GM19324 (cell line): ENCODE data around the gene FOXN3.

Source experiments
- ATAC-seq: cut with Tn5 transposase; IDR thresholded peaks from one replicate; pipeline ENCODE4 v1.9.1; 2021; ENCODE audit warnings: mild to moderate bottlenecking, moderate library complexity; ENCODE audit not compliant: unreplicated experiment, low FRiP score

The FOXN3 gene

GRCh38 chr14:89340200-89341181, 76.5 kb downstream of the FOXN3 start:
- no peak for ATAC-seq

GRCh38 chr14:89339579-89339978, 77.5 kb downstream of the FOXN3 start:
- no peak for ATAC-seq

DNA sequence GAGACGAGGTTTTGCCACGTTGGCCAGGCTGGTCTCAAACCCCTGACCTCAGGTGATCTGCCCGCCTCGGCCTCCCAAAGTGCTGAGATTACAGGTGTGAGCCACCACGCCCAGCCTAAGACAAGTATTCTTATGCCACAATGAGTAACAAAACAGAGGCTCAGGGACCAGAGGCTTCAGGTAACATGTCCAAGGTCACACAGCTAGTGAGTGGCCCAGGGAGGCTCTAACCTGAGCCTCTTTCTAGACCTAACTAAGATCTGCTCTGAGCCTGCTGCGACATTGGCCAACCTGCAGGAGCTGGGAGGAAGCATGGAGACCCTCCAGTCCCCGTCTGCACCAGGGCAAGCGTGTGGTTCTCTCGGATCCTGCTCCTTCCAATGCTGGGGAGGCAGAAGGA, 77.9 kb downstream of the FOXN3 start:
- no peak for ATAC-seq

DNA sequence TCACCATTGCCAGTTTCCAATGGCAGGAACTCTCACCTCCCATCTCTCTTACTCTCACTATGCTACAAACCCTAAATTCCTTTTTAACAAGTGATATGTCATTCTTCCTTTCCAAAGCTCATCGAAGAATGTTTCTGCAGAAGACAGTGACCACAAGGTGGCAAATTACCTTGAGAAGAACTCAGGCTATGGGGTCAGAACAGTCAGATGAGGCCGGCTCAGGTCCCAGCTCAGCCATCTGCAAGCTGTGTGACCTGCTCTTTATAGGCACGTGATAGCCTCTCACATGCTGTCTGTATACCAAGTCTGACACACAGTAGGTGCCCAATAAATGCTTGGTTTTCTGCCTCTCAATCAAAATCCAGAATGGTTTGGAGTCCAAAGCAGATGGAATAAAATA, 80.7 kb downstream of the FOXN3 start:
- no peak for ATAC-seq

DNA sequence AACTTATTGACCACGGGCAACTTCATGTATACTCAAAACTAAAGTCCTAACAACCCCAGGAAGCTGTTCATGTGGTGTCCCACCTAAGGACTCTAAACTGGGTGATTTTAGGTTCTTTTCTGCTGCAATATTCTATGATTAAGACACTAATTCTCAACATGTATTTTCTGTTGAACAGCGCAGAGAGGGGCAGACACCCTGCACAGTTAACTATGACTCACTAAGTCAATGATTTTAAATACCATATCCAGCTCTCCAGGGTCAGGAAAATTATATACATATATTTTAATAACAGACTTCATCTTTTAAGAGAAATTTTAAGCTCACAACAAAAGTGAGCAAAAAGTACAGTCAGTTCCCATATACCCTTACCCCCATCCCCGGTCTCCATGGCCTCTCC, 85.0 kb downstream of the FOXN3 start:
- ATAC-seq = no peak

DNA sequence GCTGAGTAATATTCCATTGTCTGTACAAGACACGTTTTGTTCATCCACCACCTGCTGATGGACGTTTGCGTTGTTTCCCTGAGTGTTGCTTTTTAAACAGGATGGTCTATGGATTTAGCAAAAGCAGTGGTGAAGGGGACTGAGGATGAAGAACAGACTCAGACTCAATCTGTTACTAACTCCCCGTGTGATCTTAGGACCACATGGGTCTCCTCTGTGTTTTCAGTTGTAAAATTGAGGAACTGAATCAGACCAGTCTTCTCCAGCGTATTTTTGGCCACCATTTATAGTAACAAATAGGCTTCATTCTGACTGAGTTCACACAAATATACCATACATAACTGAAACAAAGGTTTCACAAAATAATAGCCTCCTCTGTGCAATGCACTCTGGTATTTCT, 85.6 kb downstream of the FOXN3 start:
- peak; percentile 76 for ATAC-seq

DNA sequence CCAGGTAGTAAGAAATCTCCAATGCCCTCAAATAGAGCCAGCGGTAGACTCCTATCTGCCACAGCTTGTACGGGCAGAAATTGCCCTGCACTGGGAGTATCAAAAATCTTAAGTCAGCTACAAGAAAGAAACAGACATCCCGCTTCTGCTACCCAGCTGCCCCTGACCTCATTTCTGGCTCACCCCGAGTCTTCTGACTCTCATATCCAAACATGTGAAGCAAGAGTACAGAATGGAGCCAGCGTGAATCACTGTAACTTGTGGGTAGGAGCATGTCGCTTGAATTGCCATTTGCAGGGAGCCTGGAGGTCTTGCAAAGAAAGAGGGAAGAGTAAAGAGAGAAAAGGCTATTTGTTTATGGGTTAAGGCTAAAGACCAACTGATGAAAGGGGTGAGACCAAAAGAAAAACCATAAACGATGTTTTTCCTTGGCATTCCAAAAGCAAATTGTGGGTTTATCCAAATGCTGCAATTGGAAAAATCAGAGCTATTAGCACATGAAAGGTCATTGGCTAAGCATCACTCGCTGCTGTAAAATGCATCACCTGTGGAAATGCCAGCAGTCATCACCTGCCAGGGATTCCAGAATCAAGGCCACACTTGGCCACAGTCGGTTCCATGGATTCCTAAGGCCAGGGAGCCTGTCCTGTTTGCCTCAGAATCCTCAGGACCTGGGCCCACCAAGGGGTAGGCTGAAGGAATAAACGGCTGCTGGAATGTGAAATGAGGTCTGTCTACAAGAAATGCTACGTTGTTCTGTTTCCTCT, 86.6 kb downstream of the FOXN3 start:
- no peak for ATAC-seq

- no peak for ATAC-seq
Observed at GRCh38 chr14:89327771-89328212, 89.2 kb downstream of the FOXN3 start.

GRCh38 chr14:89325959-89326358, 91.1 kb downstream of the FOXN3 start:
- ATAC-seq = no peak

GRCh38 chr14:89325299-89325883, 91.6 kb downstream of the FOXN3 start:
- ATAC-seq = no peak

DNA sequence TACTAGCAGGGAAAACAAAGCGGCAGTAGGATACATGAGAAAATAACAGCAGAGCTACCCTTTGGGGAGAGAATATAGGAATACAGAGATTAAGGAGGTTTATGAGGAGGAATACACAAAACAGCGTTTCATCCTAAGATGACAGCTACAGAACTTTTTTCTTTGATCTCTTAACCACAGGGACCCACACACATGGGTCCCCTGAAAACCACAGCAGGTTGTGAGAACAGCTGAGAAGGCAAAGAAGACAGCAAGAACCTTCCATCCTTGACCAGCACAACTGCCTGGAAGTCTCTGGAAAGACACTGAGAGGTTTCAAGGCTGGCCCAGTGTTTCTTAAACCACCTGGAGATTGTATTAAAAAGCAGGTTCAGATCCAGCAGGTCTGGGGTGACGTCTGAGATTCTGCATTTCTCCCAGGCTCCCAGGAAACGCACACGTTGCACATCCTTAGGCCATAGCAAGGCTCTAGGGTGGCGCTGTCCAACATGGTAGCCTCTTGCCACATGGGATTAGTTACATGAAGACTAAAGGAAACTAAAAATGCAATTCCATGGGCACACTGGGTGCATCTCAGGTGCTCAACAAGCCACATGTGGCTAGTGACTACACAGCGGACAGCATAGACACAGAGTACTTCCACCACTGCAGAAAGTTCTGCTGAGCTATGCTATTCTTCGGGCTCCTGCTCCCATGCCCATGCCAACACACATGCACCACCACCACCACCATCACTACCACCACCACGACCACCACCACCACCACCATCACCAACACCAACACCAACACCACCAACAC, 92.3 kb downstream of the FOXN3 start:
- no peak for ATAC-seq

DNA sequence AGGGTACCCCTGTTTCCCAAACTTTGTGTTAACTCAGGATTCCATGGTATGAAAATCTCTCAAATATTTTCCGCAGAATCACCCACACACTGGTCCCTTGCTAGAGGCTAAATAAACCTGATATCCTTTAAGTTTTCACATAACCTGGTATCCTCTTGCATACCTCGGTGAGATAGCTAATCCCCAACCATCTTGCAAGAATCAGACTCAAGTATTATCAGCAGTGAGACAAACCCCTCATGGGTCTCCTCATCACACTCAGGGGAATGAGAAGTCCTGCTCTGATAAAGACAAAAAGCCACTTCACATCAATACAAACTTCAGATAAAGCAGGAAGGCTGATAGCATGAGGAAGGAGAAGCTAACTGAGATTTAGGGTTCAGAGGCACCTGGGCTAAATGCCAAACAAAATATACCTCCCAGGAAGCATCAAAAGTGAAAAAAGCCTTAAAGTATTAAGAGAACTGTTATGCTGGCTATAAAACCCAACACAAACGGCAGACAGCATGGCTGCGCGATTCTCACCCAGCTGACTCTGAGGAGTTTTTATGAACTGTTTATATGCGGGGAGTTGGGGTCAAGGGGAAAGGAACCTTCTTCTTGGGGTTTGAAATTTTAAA, 96.5 kb downstream of the FOXN3 start:
- ATAC-seq = no peak

GRCh38 chr14:89319687-89320086, 97.3 kb downstream of the FOXN3 start:
- ATAC-seq = no peak

DNA sequence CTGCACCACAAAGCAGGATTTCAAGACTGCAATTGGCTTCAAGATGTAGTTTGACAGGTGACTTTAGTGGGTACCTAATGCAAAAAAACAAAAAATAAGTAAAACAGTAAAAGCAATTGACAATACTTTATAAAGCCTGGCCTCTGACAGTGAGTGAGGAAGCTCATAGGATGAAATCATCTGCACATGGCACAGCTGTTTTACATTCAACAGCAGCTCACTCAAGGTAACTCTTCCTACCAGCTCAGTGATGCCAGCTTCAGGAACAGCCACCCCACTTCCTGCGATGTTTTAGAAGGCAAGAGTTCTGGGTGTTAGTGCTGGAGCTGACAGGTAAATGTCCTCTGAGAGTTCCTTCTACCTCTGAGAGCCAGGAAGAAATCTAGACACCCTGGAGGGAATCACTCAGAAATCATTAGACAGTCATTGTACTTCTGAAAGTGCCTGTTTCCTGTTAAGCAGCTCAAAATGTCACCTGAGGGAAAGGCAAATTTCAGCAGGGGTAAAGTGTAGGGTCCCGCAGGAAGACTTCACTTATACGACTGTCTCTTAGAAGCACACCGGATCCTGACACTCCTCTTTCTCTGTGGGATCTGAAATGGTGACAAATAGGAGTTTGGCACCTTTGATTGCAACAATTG, 99.9 kb downstream of the FOXN3 start:
- ATAC-seq = peak; percentile 62

GRCh38 chr14:89315493-89316470, 101.3 kb downstream of the FOXN3 start:
- ATAC-seq = no peak

DNA sequence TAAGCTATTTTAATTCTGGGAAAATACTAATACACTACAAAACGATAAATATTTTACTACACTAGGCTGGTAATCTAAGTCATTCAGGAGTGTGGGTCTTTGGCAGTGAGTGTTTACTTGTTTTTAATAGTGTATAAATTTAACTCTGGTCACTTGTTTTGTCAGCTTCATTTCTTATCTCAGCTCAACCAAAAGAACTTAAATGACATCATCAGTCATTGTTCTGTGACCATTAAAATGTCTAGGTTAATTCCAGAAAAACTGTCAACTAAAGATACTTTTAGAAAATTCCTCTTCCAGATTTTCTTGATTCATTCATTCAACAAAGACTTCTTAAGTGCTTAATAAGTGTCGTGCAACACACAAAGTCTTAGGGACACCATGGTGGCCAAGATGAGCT, 102.8 kb downstream of the FOXN3 start:
- no peak for ATAC-seq

GRCh38 chr14:89312932-89313331, 104.1 kb downstream of the FOXN3 start:
- ATAC-seq = no peak

DNA sequence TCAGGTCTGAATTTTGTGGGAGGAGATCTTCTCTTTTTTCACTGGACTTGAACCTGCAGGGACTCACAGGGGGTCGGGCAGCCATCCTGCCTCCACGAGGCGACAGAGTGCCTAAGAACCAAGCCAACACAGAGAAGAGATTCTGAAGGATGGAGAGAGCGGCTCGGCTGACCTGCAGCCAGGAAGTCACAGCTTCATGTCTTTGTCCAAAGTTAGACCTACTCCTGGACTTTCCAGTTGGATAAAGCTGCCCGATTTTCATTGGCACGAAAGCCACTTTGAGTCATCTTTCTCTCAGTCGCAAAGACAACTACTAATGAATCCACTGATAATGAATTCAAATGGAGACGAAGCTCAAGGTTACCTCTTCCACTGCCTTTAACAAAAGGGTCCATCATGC, 106.8 kb downstream of the FOXN3 start:
- ATAC-seq = no peak
